ENCODE data around the gene NEFH. TPM values are rescaled to one million over a fixed set of nuclear protein-coding genes. Genes with fewer than 3 reads are reported as not detected.
"Not testable (repeated sequence)": the region's sequence is repeated elsewhere in the genome, so short reads cannot be mapped to it uniquely, and the experiment has no call there.

NEFH gene, protein sequence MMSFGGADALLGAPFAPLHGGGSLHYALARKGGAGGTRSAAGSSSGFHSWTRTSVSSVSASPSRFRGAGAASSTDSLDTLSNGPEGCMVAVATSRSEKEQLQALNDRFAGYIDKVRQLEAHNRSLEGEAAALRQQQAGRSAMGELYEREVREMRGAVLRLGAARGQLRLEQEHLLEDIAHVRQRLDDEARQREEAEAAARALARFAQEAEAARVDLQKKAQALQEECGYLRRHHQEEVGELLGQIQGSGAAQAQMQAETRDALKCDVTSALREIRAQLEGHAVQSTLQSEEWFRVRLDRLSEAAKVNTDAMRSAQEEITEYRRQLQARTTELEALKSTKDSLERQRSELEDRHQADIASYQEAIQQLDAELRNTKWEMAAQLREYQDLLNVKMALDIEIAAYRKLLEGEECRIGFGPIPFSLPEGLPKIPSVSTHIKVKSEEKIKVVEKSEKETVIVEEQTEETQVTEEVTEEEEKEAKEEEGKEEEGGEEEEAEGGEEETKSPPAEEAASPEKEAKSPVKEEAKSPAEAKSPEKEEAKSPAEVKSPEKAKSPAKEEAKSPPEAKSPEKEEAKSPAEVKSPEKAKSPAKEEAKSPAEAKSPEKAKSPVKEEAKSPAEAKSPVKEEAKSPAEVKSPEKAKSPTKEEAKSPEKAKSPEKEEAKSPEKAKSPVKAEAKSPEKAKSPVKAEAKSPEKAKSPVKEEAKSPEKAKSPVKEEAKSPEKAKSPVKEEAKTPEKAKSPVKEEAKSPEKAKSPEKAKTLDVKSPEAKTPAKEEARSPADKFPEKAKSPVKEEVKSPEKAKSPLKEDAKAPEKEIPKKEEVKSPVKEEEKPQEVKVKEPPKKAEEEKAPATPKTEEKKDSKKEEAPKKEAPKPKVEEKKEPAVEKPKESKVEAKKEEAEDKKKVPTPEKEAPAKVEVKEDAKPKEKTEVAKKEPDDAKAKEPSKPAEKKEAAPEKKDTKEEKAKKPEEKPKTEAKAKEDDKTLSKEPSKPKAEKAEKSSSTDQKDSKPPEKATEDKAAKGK
- 0.16 TPM for total RNA-seq
- long read RNA-seq = 0 reads

- DNase-seq (no peak), ATAC-seq (ENCODE audit: poor library complexity) (no peak)
- intact Hi-C loops (cut with DNase I) = no loop called here
Measured at GRCh38 chr22:29479417-29480261, at the start of gene NEFH. Gene NEFH (plus strand): TSS chr22:29480218. CDS start chr22:29480263, 45 bp downstream.

GRCh38 chr22:29431986-29432385 is 48.0 kb upstream of the NEFH start:
- intact Hi-C loops (cut with DNase I) = no loop called here
- DNase-seq = no peak
- no peak for ATAC-seq (ENCODE audit: poor library complexity)

DNA sequence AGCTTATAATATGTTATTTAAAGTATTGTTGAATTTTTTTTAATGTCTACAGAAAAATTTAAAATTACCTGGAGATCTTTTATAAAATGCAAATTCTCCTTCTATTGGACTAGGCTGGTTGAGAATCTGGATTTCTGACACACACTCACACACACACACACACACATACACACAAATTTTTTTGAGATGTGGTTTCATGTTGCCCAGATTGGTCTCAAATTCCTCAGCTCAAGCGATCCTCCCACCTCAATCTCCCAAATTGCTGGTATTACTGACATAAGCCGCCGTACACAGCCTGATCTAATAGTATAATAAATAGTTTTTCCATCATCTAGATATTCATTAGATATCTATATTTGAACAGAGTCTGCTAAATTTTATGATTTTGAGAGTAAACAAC is 46.2 kb upstream of the NEFH start:
- no peak for DNase-seq
- no peak for ATAC-seq (ENCODE audit: poor library complexity)
- intact Hi-C loops (cut with DNase I) = no loop called here

DNA sequence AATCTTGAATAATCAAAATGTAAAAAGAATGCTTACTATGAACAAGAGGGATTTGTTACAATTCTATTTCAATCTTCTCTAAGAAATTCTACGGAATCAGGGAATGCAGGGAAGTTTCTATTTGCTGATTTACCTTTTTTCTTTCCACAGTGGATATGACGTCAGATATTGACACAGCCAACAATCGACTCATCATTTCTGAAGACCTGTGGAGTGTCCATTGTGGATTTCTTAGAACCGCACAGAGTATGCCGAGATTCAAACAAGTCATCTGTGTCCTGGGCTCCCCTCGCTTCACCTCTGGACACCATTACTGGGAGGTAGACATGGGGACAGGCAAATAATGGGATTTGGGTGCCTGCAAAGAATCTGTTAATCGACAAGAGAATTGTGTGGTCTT is 45.7 kb upstream of the NEFH start:
- no peak for ATAC-seq (ENCODE audit: poor library complexity)
- DNase-seq = no peak

GRCh38 chr22:29435236-29436136 is 44.5 kb upstream of the NEFH start:
- no peak for ATAC-seq (ENCODE audit: poor library complexity)
- intact Hi-C loops (cut with DNase I) = no loop called here

More for the DNA sequence above, 45.7 kb upstream of the NEFH start:
- intact Hi-C loops (cut with DNase I) = no loop called here

GRCh38 chr22:29438283-29438682 is 41.7 kb upstream of the NEFH start, which contains the start of gene RFPL1:
Gene RFPL1 (plus strand): TSS chr22:29438583.
- ATAC-seq (ENCODE audit: poor library complexity); intact Hi-C loops (cut with DNase I): not testable (repeated sequence)

More at GRCh38 chr22:29435236-29436136, 44.5 kb upstream of the NEFH start:
- DNase-seq = no peak

DNA sequence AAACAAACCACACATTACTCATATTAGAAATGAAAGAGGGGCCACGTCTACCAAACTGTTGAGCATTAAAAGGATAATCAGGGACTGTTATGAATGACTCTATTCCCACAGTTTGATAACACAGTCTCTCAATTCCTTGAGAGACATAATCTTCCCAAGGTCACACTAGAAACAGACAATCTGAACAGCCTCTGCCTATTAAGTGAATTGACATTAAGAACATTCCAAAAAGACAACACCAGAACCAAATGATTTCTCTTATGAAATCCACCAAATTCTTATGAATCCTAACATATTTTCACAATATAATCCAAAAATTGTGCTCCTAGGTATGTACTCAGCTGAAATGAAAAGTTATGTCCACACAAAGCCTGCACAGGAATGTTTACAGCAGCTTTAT is 37.0 kb upstream of the NEFH start:
- DNase-seq (no peak), ATAC-seq (ENCODE audit: poor library complexity) (no peak)
- intact Hi-C loops (cut with DNase I) = no loop called here

More at GRCh38 chr22:29438283-29438682, 41.7 kb upstream of the NEFH start, which contains the start of gene RFPL1:
- DNase-seq = not testable (repeated sequence)

DNA sequence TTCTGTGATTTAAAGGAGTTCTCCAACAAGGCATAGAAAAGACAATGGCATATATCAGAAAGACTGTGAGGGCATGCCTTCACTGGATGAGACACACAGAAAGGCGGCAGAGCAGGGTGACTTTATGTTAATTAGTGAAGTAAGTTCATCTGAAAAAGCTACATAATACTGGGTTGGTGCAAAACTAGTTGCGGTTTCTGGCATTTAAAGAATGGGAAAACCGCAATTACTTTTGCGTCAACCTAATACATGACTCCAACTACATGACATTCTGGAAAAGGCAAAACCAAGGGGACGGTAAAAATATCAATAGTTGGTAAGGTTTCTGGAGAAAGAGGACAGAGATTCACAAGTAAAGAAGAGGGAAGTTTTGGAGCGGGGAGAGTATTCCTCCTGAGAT is 36.6 kb upstream of the NEFH start:
- DNase-seq (no peak), ATAC-seq (ENCODE audit: poor library complexity) (no peak)
- intact Hi-C loops (cut with DNase I) = no loop called here

- ATAC-seq (ENCODE audit: poor library complexity) (no peak), DNase-seq (no peak)
- intact Hi-C loops (cut with DNase I) = no loop called here
Measured at GRCh38 chr22:29443861-29444792, 35.9 kb upstream of the NEFH start.

DNA sequence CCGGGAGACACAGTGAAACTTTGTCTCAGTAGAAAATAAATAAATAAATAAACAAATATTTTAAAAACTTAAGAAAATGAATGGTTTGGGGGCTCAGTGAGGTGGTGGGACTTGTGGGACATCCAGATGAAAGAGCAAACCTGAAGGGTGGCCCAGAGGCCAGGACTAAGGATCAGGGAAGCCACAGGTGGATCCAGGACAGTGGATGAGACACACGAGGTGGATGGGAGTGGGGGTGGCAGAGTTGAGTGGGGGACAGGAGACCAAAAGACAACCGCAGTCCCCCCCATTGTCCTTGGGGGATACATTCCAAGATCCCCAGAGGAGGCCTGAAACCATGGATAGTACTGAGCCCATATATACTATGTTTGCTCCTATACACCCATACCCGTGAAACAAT is 34.5 kb upstream of the NEFH start:
- DNase-seq (no peak), ATAC-seq (ENCODE audit: poor library complexity) (no peak)
- intact Hi-C loops (cut with DNase I) = no loop called here

DNA sequence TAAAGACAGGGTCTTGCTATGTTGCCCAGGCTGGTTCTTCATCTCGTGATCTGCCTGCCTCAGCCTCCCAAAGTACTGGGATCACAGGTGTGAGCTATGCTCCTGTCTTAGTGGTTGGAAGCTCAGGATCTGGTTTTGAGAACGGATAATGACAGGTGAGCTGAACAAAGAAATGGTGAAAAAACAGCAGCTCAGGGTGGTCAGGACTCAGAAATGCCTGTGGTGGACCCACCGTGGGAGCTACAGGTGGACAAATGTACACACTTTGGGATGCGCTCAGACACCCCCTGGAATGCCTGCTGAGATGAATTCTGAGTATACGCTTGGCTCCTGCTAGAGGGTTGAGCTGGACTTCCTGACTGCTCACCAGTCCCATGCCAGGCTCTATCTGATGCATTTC is 32.1 kb upstream of the NEFH start:
- no peak for ATAC-seq (ENCODE audit: poor library complexity)

DNA sequence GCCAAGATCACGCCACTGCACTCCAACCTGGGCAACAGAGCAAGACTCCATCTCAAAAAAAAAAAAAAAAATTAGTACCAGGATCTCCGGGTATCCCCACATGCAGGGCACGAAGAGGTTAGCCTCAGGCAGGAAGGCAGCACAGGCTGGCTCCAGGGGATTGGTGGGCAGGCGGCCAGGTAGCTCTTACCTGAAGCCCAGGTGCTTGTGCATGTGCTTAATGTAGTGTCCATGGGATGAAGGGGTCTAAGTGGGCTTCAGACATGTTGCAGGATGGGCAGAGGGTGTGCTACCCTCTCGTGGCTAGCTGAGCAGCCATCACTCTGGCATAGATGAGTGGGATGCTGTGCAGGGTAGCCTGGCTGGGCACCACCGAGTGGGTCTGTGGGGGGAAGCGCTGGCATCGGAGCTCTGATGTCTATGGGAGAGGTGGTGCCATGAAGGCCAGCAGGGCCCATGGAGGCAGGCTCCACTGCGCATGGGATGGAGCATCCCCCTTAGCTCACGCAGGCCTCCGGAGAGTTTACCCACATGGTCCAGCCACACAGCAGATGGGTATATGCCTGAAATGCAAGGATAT is 30.6 kb upstream of the NEFH start:
- ATAC-seq (ENCODE audit: poor library complexity) (no peak), DNase-seq (no peak)
- intact Hi-C loops (cut with DNase I) = no loop called here

More for the DNA sequence above, 32.1 kb upstream of the NEFH start:
- intact Hi-C loops (cut with DNase I) = no loop called here
- no peak for DNase-seq

DNA sequence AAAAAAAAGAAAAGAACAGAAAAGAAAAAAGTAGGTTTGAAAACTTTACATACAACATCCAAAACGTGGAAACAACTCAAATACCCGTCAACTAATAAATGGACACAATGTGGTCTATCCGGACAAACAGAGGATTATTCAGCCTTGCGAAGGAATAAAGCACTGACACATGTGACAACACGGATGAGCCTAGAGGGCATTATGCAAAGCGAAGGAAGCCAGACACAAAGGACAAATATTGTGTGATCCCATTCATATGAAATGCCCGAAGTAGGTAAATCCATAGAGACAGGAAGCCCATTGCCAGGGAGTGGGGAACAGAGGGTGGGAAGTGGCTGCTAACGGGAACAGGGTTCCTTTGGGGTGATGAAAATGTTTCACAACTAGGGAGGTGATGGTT is 29.8 kb upstream of the NEFH start:
- ATAC-seq (ENCODE audit: poor library complexity) (no peak), DNase-seq (no peak)
- intact Hi-C loops (cut with DNase I) = no loop called here

DNA sequence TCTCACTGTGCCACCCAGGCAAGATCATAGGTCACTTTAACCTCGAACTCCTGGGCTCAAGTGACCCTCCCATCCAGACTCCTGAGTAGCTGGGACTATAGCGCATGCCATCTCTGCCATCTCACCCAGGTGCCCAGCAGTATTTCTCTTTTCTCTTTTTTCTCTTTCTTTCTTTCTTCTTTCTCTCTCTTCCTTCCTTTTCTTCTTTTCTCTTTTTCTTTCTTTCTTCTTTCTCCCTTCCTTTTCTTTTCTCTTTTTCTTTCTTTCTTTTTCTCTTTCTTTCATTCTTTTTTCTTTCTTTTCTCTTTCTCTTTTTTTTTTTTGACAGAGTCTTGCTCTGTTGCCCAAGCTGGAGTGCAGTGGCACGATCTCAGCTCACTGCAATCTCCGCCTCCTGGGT is 28.2 kb upstream of the NEFH start:
- ATAC-seq (ENCODE audit: poor library complexity) (no peak), DNase-seq (no peak)
- intact Hi-C loops (cut with DNase I) = no loop called here

- DNase-seq (no peak), ATAC-seq (ENCODE audit: poor library complexity) (no peak)
- intact Hi-C loops (cut with DNase I) = no loop called here
Measured at GRCh38 chr22:29454276-29454675, 25.7 kb upstream of the NEFH start.

DNA sequence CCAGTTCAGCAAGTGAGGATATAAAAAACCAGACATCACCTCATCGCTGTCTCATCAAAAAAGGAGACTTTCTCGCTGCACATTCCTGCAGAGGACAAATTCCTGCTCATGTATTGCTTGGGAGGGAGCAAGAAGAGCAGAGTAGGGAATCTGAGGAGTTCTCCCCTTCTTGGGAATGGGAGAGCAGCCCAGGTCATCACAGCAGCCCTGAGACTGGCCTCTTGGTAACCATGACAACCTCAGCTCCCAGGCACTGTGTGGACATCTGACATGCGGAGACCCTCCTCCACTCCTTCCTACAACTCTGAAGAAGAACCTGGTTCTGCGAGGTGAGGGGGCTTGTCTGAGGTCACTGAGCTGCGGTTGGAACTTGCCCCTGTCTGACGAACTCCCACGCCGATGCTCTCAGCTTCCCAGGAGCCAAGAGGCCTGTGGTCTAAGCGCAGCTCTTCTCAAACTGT is 23.8 kb upstream of the NEFH start:
- no peak for DNase-seq
- intact Hi-C loops (cut with DNase I) = no loop called here
- no peak for ATAC-seq (ENCODE audit: poor library complexity)

Data from Right ventricle myocardium superior (tissue), 1 donor.